Suprapubic skin (tissue), 4 donors: Measurements from ENCODE around the gene PDZD7.

Experiments
- CTCF ChIP-seq, 2 donors: fragments of 200-600 bp in 1 of 2; fragments of 450-650 bp in 1 of 2; sonication (generic) in 1 of 2; IDR thresholded peaks; one replicate each; pipeline ENCODE4 v1.5.1; 2016 to 2019; ENCODE audit warnings: antibody characterized with exemption in 2 of 2, mild to moderate bottlenecking in 1 of 2, moderate library complexity in 1 of 2
- EP300 ChIP-seq: sonication (generic); formaldehyde crosslinking; IDR thresholded peaks from one replicate; pipeline ENCODE4 v1.6.1; 2017; ENCODE audit warnings: antibody characterized with exemption
- POLR2A ChIP-seq, 2 donors: fragments of 450-650 bp; IDR thresholded peaks; one replicate each; pipeline ENCODE4 v1.6.1; 2017; ENCODE audit warnings: antibody characterized with exemption in 2 of 2, mild to moderate bottlenecking in 2 of 2, moderate library complexity in 2 of 2
- POLR2AphosphoS5 ChIP-seq, 3 donors: sonication (generic); formaldehyde crosslinking; IDR thresholded peaks; one replicate each; pipeline ENCODE4 v1.6.1; 2017; ENCODE audit warnings: antibody characterized with exemption in 3 of 3

- TF ChIP-seq CTCF (IDR thresholded peaks at IDR 0.05) = no peak
- no peak for TF ChIP-seq POLR2A (IDR thresholded peaks at IDR 0.05)
- TF ChIP-seq POLR2AphosphoS5 (IDR thresholded peaks at IDR 0.05) = no peak
- no peak for TF ChIP-seq EP300
These were observed 2.3 kb upstream of the PDZD7 start for GRCh38 chr10:101033276-101033675.
